H1 (cell line): ENCODE data around the gene HSD11B1L. TPM values are rescaled to one million over a fixed set of nuclear protein-coding genes. Genes with fewer than 3 reads are reported as not detected.

Source experiments
- CTCF ChIA-PET: fragments of 300-600 bp; sonication (Branson Sonifier 250); formaldehyde crosslinking; loops from one replicate; lab custom pipeline; 2021; ENCODE audit not compliant: partially characterized antibody; lab: Charles Lee
- POLR2A ChIA-PET: fragments of 300-600 bp; sonication (Branson Sonifier 250); formaldehyde crosslinking; loops from one replicate; lab custom pipeline; 2021; ENCODE audit warnings: inconsistent platforms; ENCODE audit not compliant: partially characterized antibody; lab: Charles Lee
- DNase-seq, 2 experiments: peaks; one replicate each; pipeline versions ENCODE4 v3.0.0 to v3.0.0-alpha.2; 2010 to 2022; ENCODE audit warnings: low spot score in 2 of 2, low read depth in 1 of 2, mixed read lengths in 1 of 2
- FAIRE-seq: peaks from 2 replicates; lab custom pipeline; 2011; peaks lifted over from hg19 to GRCh38; lab: Jason Lieb, UNC
- H2AFZ ChIP-seq: 2 replicates; pipeline ENCODE4 v1.8.1; 2012; ENCODE audit warnings: low read length, inconsistent platforms
- H2AK5ac ChIP-seq: 2 replicates; pipeline ENCODE4 v1.6.1; 2013; ENCODE audit warnings: low read depth, low read length
- H2BK120ac ChIP-seq: replicated peaks from 2 replicates; pipeline ENCODE3; 2013; ENCODE audit warnings: low read depth, low read length, inconsistent platforms
- H2BK12ac ChIP-seq: 2 replicates; pipeline ENCODE4 v1.6.1; 2013; ENCODE audit warnings: low read depth, low read length
- H2BK15ac ChIP-seq: 2 replicates; pipeline ENCODE4 v1.6.1; 2013; ENCODE audit warnings: low read length
- H2BK20ac ChIP-seq: 2 replicates; pipeline ENCODE4 v1.6.1; 2013; ENCODE audit warnings: low read length
- H2BK5ac ChIP-seq: 2 replicates; pipeline ENCODE4 v1.6.1; 2013; ENCODE audit warnings: low read depth, low read length
- H3K14ac ChIP-seq: 2 replicates; pipeline ENCODE4 v1.6.1; 2013; ENCODE audit warnings: inconsistent platforms; ENCODE audit not compliant: insufficient read length
- H3K18ac ChIP-seq: 2 replicates; pipeline ENCODE4 v1.6.1; 2013; ENCODE audit warnings: low read length; ENCODE audit errors: extremely low read depth
- H3K23ac ChIP-seq: 2 replicates; pipeline ENCODE4 v1.6.1; 2013; ENCODE audit warnings: inconsistent platforms; ENCODE audit not compliant: insufficient read length
- H3K23me2 ChIP-seq: 2 replicates; pipeline ENCODE4 v1.6.1; 2013; ENCODE audit warnings: low read depth, low read length
- H3K27ac ChIP-seq: 2 replicates; pipeline ENCODE4 v1.6.1; 2011; ENCODE audit warnings: low read depth, low read length, inconsistent platforms
- H3K27me3 ChIP-seq, 4 experiments: replicated peaks in 1 of 4; 1 replicate in 1 of 4; 2 replicates in 3 of 4; pipeline versions ENCODE4 v1.6.1 to v1.8.1; 2011 to 2013; ENCODE audit warnings: low read length in 3 of 4, mild to moderate bottlenecking in 3 of 4, inconsistent platforms in 2 of 4, mixed read lengths in 2 of 4, moderate library complexity in 1 of 4; ENCODE audit not compliant: control insufficient read depth in 3 of 4, insufficient read depth in 3 of 4; ENCODE audit errors: extremely low read depth in 1 of 4
- H3K36me3 ChIP-seq, 4 experiments: 2 replicates each; pipeline versions ENCODE4 v1.6.1 to v1.8.1; 2011 to 2013; ENCODE audit warnings: mild to moderate bottlenecking in 4 of 4, low read length in 3 of 4, moderate library complexity in 2 of 4, control low read depth in 1 of 4, inconsistent platforms in 1 of 4; ENCODE audit not compliant: insufficient read depth in 4 of 4, control insufficient read depth in 2 of 4
- H3K4ac ChIP-seq: replicated peaks from 2 replicates; pipeline ENCODE3; 2013; ENCODE audit warnings: low read length, low read depth, mixed read lengths, inconsistent platforms; ENCODE audit not compliant: insufficient read length
- H3K4me1 ChIP-seq, 4 experiments: replicated peaks in 1 of 4; 1 replicate in 1 of 4; 2 replicates in 3 of 4; pipeline versions ENCODE4 v1.6.1 to v1.8.1; 2011 to 2013; ENCODE audit warnings: low read length in 3 of 4, inconsistent platforms in 2 of 4, mixed read lengths in 1 of 4; ENCODE audit not compliant: insufficient read depth in 4 of 4, control insufficient read depth in 3 of 4
- H3K4me2 ChIP-seq, 2 experiments: 2 replicates each; pipeline versions ENCODE4 v1.6.1 to v1.8.1; 2011 to 2013; ENCODE audit warnings: low read depth in 2 of 2, low read length in 2 of 2, control low read depth in 1 of 2, inconsistent platforms in 1 of 2, mild to moderate bottlenecking in 1 of 2; ENCODE audit not compliant: insufficient read depth in 1 of 2
- H3K4me3 ChIP-seq, 4 experiments: fragments of 200-600, 300-600 bp in 1 of 4; sonication (generic), shearing (Covaris generic), sonication (Bioruptor Twin) in 1 of 4; 2 replicates each; pipeline versions ENCODE4 v1.5.1 to v1.8.1; 2011 to 2016; ENCODE audit warnings: low read length in 4 of 4, low read depth in 3 of 4, control low read depth in 2 of 4, inconsistent platforms in 2 of 4, mild to moderate bottlenecking in 2 of 4, mixed read lengths in 1 of 4, moderate library complexity in 1 of 4; ENCODE audit not compliant: insufficient read depth in 2 of 4; ENCODE audit errors: extremely low read depth in 1 of 4
- H3K56ac ChIP-seq: replicated peaks from 2 replicates; pipeline ENCODE3; 2013; ENCODE audit warnings: low read depth, mild to moderate bottlenecking, mixed read lengths, low read length, inconsistent platforms; ENCODE audit not compliant: insufficient read length
- H3K79me1 ChIP-seq: 2 replicates; pipeline ENCODE4 v1.6.1; 2013; ENCODE audit warnings: low read depth, low read length, control low read depth
- H3K79me2 ChIP-seq, 2 experiments: 2 replicates each; pipeline versions ENCODE4 v1.6.1 to v1.8.1; 2012 to 2013; ENCODE audit warnings: low read length in 2 of 2, mild to moderate bottlenecking in 2 of 2, inconsistent platforms in 1 of 2; ENCODE audit not compliant: insufficient read depth in 2 of 2, control insufficient read depth in 1 of 2
- H3K9ac ChIP-seq, 4 experiments: replicated peaks in 1 of 4; 1 replicate in 1 of 4; 2 replicates in 3 of 4; pipeline versions ENCODE4 v1.6.1 to v1.8.1; 2011 to 2013; ENCODE audit warnings: low read depth in 3 of 4, low read length in 3 of 4, control low read depth in 2 of 4, mild to moderate bottlenecking in 2 of 4, moderate library complexity in 2 of 4, inconsistent platforms in 1 of 4; ENCODE audit errors: extremely low read depth in 1 of 4
- H3K9me3 ChIP-seq, 2 experiments: 2 replicates each; pipeline versions ENCODE4 v1.6.1 to v1.8.1; 2012 to 2013; ENCODE audit warnings: mild to moderate bottlenecking in 2 of 2, moderate library complexity in 2 of 2, control low read depth in 1 of 2, inconsistent platforms in 1 of 2, low read depth in 1 of 2, low read length in 1 of 2, mixed read lengths in 1 of 2; ENCODE audit not compliant: insufficient read depth in 2 of 2
- H4K20me1 ChIP-seq, 2 experiments: replicated peaks in 1 of 2; 2 replicates each; pipeline versions ENCODE3 to v1.8.1; 2011 to 2013; ENCODE audit warnings: inconsistent platforms in 2 of 2, low read length in 2 of 2, mild to moderate bottlenecking in 1 of 2; ENCODE audit not compliant: insufficient read depth in 2 of 2, control insufficient read depth in 1 of 2
- H4K5ac ChIP-seq: 2 replicates; pipeline ENCODE4 v1.6.1; 2013; ENCODE audit warnings: low read length, low read depth, mixed read lengths, inconsistent platforms; ENCODE audit not compliant: insufficient read length
- H4K8ac ChIP-seq: 2 replicates; pipeline ENCODE4 v1.8.0; 2013; ENCODE audit warnings: mild to moderate bottlenecking, moderate library complexity, low read length, inconsistent platforms; ENCODE audit not compliant: insufficient read depth; ENCODE audit errors: extremely low read depth
- H4K91ac ChIP-seq: replicated peaks from 2 replicates; pipeline ENCODE3; 2013; ENCODE audit warnings: low read length, mixed read lengths, inconsistent platforms; ENCODE audit not compliant: insufficient read length
- SIX5 ChIP-seq: IDR thresholded peaks from 2 replicates; pipeline ENCODE4 v1.6.1; 2011; ENCODE audit warnings: mild to moderate bottlenecking, low read depth, low read length
- WGBS, 2 experiments: shearing (Covaris generic) in 1 of 2; methylation state at CpG; one replicate each; pipeline versions ENCODE4 v1.1.6 to v1.1.7; 2013 to 2015; ENCODE audit warnings: low lambda C conversion rate in 2 of 2, mixed read lengths in 2 of 2, inconsistent platforms in 1 of 2, low coverage in 1 of 2, missing lambda C conversion rate in 1 of 2; ENCODE audit not compliant: insufficient replicate concordance in 2 of 2, insufficient coverage in 1 of 2, insufficient read length in 1 of 2; ENCODE audit errors: extremely low coverage in 1 of 2, missing lambda C conversion rate in 1 of 2; 5-methylcytosine and 5-hydroxymethylcytosine counted together
- polyA plus RNA-seq, 7 experiments: library from polyadenylated mRNA; depleted of rRNA in 3 of 7; stranded (reverse) in 5 of 7; unstranded in 2 of 7; fragments of >200 nt in 5 of 7; fragments of 200-250 nt in 2 of 7; gene quantifications; 1 replicate in 5 of 7; 2 replicates in 1 of 7; 4 replicates in 1 of 7; pipeline versions ENCODE4 v1.2.1 to v1.2.3, GENCODE V29; 2011 to 2013; ENCODE audit warnings: missing spikeins in 2 of 7, mixed read lengths in 2 of 7
- total RNA-seq: library from RNA; stranded (reverse); fragmentation: NEBNext Ultra II Directional; extraction: Animal tissue kit (Norgen Biotek cat#: 25700); gene quantifications from 2 replicates; pipeline ENCODE4 v1.2.1, GENCODE V29; 2021

HSD11B1L gene
- total and polyA plus RNA-seq, 2 of the 8 experiments (the other 6 are each of a cell fraction or from before 2014, with no cell fraction given): 8.2 to 20.6 TPM

DNA sequence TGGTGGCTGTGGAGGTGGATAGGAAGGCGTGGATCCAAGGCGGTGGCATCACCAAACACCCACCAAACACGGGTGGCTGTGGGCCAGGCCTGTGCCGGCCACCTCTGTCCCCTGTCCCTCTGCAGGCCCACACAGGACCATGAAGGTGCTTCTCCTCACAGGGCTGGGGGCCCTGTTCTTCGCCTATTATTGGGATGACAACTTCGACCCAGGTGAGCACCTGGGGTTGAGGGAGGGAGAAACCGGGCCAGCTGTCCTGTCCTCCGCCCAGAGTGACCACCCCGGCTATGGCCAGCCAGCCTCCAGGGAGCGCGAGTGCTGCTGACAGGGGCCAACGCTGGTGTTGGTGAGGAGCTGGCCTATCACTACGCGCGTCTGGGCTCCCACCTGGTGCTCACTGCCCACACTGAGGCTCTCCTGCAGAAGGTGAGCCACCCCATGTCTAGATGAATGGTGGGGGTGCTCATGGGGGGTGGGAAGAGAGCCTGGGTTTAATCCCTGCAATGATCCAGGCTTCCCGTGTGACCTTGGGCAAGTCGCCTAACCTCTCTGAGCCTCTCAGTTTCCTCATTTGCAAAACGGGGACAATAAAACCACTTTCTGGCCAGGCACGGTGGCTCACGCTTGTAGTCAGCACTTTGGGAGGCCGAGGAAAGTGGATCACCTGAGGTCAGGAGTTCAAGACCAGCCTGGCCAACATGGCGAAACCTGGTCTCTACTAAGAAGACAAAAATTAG is 4.0 kb downstream of the HSD11B1L start:
- no peak overlapping the region for H4K5ac ChIP-seq
- no peak for TF ChIP-seq SIX5
- H3K9me3 ChIP-seq: no peaks in the 10 kb centered on the region
- 0 out of 2 replicates have a peak, but pooled peaks cover under 1% of the 10 kb centered on the region for H3K79me1 ChIP-seq
- H3K4ac ChIP-seq: no peak overlapping the region
- no peak overlapping the region for H3K14ac ChIP-seq
- CTCF ChIA-PET: interaction anchor here (0.6 kb wide), 1 partner anchor 508 kb away, joined by 4 read pairs; no protein-coding TSS in a partner anchor
- DNase-seq: no peak
- H3K36me3 ChIP-seq: 0 out of 8 replicates have a peak, but pooled peaks cover 0 to 2% (median 0%) of the 10 kb centered on the region in 4 experiments
- no peak overlapping the region for H2AK5ac ChIP-seq
- no peak overlapping the region for H3K18ac ChIP-seq
- H4K91ac ChIP-seq: no peak overlapping the region
- no peak overlapping the region for H3K56ac ChIP-seq
- POLR2A ChIA-PET: interaction anchor here (2.8 kb wide), 1 partner anchor 11 kb away, joined by 10 read pairs; no protein-coding TSS in a partner anchor
- H3K23me2 ChIP-seq: peaks cover 15% of the 10 kb centered on the region; the same call in 1 of the 2 replicates
- H3K9ac ChIP-seq: no peak overlapping the region
- FAIRE-seq: no peak
- 90% methylated on average over 21 of the region's 22 CpGs; no CpG with 5 or more reads in 1 of the 2 experiments for WGBS, 2 experiments
- H3K4me2 ChIP-seq: no peak overlapping the region
- no peaks in the 10 kb centered on the region for H3K79me2 ChIP-seq
- H2BK5ac ChIP-seq: no peak overlapping the region
- no peak overlapping the region for H4K8ac ChIP-seq
- no peak overlapping the region for H2AFZ ChIP-seq
- no peak overlapping the region for H3K27ac ChIP-seq
- H3K27me3 ChIP-seq: no peaks in the 10 kb centered on the region
- H3K4me3 ChIP-seq: no peak overlapping the region
- no peak overlapping the region for H3K23ac ChIP-seq
- no peak overlapping the region for H2BK120ac ChIP-seq
- peaks cover 0 to 10% of the 10 kb centered on the region in 2 experiments for H4K20me1 ChIP-seq
- H2BK12ac ChIP-seq: no peak overlapping the region
- H2BK20ac ChIP-seq: no peak overlapping the region
- H2BK15ac ChIP-seq: no peak overlapping the region
- peaks cover 0 to 13% (median 2%) of the 10 kb centered on the region in 4 experiments; a peak in 5 of 7 replicates for H3K4me1 ChIP-seq
